ENCODE data around the gene TBX21.

TBX21 gene, protein sequence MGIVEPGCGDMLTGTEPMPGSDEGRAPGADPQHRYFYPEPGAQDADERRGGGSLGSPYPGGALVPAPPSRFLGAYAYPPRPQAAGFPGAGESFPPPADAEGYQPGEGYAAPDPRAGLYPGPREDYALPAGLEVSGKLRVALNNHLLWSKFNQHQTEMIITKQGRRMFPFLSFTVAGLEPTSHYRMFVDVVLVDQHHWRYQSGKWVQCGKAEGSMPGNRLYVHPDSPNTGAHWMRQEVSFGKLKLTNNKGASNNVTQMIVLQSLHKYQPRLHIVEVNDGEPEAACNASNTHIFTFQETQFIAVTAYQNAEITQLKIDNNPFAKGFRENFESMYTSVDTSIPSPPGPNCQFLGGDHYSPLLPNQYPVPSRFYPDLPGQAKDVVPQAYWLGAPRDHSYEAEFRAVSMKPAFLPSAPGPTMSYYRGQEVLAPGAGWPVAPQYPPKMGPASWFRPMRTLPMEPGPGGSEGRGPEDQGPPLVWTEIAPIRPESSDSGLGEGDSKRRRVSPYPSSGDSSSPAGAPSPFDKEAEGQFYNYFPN

DNA sequence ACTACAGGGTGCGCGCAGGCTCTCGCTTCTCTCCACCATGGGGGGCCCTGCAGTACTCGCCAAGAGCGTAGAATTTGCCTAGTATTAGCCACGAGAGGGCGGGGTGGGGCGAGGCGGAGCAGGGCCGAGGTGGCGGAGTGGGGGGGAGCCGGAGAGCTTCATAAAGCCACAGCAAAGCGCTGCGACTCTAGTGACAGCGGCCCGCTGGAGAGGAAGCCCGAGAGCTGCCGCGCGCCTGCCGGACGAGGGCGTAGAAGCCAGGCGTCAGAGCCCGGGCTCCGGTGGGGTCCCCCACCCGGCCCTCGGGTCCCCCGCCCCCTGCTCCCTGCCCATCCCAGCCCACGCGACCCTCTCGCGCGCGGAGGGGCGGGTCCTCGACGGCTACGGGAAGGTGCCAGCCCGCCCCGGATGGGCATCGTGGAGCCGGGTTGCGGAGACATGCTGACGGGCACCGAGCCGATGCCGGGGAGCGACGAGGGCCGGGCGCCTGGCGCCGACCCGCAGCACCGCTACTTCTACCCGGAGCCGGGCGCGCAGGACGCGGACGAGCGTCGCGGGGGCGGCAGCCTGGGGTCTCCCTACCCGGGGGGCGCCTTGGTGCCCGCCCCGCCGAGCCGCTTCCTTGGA, at the start of gene TBX21:
TSS of gene TBX21 (plus strand) at position 190 of the 627 bp plus-strand sequence. CDS start at position 409, 219 bp downstream.
- DNase-seq: peak; percentile 93

DNA sequence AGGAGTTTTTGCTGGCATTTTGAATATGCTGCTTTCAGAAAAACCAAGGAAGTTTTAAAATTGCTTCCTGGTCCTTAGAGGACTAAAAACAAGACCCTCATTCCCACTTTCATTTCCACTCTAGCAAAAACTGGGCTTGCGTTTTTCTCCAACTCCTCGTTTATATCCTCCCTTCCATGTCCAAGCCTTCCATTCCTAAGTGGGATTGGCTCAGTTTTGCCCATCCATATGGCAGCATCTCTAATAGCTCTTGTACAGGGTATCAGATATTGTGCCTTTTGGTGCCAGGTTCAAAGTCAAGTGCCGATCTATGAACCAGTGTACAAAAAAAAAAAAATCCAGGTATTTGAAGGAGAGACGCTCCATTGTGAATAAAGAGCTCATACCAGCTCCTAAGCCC, 49.0 kb upstream of the TBX21 start:
- DNase-seq: no peak

DNA sequence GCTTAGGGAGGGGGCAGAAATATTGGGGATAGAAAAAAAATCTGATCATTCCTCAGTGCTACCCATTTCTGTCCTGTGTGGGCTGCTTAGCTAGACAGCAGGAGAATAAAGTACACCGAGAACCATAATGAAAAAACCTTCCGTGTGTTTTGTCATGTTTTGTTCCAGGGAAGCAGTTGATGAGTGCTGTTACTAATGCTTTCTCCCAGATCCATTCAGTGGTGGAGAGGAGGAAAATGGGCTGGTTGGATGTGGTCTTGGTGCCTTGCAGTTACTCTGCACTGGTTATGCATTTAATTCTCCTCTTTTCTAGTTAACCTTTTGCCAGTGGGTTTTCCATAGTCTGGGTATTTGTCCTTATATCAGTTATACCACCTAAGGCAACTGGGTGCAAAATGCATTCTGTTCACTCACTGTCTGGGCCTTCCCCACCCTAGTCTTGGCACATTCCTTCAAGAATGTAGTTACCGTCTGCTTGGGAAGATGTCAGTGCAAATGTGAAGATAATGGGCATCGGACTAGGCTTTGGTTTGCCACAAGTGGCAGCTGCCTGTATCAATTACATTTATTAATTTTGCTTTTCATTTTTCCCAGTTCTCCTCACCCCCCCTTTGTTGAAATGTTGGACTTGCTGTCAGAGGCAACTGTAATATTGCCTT, 48.4 kb upstream of the TBX21 start:
- no peak for DNase-seq

DNA sequence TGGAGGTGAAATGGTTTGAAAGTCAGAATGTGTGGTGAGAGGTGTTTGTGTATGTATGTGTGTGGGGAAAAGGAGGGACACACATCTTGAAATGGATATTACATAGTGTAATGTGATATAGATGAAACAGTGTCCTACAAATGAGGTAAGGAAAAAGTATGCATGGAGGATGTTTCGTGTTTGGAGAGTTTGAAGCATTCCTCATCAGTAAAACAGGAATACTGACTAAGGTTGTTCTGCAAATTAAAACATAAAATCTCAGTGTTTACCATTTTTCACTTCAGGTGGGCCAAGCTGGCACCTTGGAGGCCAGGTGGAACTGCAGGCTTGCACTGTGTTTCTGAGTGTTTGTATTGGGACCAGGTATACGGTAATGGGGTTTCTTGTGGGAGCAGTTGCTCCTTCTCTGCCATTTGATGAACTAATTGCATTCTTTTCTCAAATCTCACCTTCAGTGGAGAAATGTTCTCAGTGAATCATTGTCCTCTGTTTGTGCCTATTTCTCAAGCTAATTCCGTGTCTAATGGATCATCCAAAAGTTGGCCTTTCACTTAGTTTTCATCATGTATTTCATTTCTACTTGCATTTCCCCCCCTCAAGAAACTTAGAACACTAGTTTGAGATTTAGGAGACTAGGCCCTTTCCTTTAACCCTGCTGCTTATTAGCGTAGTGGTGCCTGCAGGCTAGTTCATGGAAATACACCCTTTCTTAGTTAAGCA, 47.3 kb upstream of the TBX21 start:
- no peak for DNase-seq

DNA sequence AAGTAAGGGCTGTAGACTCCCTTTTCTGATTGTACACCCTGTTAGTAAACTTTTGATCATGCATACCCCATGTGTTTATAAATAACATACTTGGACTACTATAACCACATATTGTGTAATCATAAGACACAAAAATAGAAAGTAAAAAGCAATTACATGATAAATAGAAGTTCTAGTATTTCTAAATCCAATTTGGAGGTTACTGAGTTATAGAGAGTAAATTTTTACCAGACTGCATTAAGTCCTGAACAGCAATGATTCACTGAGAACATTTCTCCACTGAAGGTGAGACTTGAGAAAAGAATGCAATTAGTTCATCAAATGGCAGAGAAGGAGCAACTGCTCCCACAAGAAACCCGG, 46.8 kb upstream of the TBX21 start:
- DNase-seq: no peak

DNA sequence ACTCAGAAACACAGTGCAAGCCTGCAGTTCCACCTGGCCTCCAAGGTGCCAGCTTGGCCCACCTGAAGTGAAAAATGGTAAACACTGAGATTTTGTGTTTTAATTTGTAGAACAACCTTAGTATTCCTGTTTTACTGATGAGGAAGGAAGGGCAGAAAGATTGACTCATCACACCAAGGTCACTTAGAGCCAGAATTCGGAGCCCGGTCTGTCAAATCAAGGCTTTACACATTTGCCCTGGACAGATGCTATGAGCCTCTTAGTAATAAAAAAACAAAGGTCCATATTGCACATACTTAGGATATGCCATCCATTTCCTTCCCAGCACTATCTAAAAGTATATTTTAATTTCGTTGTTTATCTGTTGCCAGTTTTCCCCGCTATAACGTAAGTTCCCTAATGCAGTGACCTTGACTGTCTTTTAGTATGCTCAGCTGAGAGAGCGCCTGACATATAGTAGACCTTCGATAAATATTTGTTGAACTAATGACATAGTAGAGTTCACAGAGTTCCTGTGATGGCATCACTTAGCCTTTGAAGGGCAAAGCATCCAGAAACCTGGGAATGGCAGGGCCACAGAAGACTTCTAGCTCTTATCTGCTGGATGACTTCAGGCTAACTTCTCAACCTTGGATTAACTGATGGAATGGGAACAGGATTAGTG, 46.2 kb upstream of the TBX21 start:
- DNase-seq: no peak

DNA sequence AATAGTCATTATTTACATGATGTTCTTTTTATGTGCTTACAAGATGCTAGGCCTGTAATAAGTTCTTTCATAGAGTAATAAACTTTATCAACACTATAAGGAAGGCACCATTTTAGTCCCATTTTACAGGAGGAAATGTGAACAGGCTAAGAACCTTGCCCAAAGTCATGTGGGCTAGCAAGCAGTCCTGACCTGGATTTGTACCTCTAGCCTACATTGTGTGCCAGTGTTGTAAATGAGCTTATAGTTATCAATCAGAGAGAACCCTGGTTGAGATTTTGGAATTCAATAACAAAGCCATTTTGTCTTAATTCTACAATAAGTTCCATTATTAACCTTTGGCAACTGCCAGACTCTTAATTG, 45.7 kb upstream of the TBX21 start:
- no peak for DNase-seq

DNA sequence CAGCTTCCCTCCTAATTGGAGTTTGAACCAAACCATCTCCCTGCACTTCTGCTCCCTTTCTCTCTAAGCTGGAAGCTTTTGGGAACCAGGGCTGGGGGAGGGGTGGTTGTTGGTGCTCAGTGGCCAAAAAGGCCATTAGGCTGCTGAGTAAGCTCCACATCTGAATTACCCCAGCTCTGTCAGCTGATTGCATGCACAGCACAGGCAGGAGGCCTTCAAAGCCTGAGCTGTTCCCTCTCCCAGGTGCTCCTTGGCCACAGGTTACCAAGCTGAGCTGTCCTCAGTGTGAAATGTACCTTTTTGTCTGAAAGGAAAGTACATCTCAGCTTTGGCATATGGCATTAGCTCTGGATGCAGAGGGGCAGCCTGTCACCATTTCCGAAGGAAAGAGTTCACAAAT, 45.3 kb upstream of the TBX21 start:
- DNase-seq: no peak

DNA sequence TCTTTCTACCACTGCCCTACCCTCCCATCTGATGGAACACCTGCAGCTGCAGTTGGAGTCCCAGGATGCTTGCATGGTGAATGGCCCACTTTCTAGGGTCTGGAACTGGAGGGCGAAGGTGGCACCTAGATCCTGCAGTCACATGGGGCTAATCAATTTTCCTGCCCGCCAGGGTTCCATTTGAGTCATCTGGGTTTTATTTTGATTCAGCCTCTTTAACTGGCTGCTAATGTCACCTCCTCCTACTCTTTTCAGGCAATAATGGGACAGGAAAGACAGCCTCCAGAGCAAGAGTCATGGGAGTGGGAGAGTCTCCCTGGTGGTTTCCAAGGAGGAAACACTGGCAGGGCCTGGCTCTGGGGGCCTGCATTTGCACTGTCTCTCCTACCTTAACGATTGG, 42.9 kb upstream of the TBX21 start:
- DNase-seq: no peak

DNA sequence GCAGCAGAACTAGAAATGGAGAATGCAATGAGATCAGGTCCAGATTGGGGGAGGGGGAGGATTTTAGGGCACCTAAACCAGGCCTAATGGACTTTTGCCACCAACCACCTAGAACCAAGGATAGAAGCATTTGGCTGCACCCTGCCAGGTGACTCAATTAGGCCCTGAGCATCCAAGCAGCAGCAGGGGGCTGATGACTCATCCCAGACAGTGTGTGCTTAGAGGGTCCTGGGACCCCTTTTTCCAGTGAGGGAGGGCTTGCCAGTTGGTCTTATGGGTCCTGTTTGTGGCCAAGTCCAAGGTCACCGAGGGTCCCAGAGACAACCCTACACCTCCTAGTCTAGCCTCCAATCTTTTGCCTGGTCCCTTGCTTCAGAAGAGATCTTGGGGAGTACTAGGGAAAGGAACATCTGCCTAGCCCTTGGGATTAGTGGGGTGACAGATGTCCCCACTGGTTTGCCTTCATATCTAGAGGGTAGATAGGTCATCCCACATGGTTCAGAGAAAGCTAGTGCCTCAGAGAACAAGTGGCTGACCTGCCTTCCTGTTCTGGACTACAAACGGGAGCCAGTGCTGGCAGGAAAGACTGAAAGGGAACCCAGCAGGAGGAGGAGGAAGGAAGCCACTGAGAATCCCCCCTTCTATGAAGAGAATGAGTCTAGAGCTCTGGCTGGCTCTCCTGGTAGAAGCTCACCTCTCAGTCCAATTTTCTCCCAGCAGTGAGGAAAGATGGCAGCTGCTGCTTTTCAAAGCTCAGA, 40.7 kb upstream of the TBX21 start:
- DNase-seq: no peak

DNA sequence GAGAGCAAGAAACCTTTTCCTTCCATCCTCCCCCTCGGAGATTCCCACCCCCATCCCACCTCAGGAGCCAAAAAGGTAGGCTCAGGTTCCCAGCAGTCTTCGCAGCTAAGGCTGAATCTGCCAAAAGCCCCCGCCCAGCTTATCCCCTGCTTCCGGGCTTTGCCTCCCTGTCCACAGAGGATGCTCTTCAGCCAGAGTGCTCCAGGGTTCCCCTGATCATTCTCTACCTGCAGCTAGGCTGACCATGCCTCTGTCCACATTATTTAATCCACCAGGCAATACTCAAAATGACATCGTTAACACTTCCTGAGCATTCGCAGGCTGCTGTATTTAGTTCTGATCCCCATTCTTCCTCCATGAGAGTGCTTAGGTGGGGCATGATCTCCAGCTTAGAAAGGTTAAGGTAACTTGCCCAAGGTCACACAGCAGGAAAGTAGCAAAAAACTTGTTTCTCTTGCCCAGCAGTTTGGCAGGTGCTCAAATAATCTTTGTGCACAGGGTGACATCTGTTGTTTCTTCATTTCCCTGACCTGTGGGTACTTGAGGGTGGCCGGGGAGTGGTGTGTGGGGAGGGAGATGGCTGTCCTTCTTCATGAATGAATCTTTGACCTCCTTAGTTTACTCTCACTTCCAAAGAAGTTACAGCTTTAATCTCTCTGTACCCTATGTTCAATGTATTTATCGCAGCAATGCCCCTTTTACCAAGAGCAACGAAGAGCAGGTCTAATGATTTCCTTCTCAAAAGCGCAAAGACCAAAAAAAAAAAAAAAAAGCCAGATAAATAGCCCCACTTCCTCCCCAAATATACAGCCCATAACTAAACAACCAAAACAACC, 39.9 kb upstream of the TBX21 start:
- DNase-seq: no peak

DNA sequence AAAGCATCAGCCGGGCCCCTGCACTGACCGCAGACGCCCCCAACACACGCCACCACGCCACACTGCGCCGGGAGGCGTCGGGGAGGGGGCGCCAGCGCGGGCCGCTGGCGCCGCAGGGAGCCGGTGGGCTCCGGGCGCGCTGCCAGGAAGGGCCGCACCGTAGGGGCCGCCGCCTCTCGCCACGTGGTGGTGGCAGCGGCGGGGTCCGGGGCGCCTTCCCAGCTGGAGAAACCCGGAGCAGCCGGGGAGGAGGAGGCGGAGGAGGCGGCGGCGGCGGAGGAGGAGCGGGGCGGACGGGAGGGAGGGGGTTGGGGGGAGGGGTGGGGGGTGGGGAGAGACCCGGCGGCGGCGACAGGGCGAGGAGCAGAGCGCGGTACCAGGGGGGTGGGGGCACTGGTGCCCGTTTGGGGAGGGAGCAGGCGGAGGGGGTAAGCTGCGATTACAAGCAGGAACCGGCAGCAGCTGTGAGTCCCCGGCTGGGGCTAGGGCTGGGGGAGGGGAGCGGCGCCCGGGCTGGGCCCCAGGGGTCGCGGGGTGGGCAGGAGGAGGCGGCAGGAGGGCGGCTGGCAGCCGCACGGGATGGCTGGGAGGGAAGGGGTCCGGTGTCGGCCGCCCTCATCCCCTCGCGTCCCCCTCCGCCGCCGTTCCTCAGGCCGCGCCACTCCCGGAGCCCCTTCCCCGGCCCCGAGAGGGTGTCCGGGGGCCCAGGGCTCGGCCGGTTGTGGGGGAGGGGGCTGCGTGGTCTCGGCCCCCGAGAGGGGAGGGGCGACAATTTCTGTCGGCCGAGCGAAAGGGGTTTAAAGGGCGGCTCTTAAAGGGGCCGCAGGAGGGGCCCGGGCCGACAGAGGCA, 39.1 kb upstream of the TBX21 start, which contains the start of gene TBKBP1:
TSS of gene TBKBP1 (plus strand) at position 431 of the 850 bp plus-strand sequence. CDS start 1,952 bp downstream, outside the sequence.
- DNase-seq: peak; percentile 71

DNA sequence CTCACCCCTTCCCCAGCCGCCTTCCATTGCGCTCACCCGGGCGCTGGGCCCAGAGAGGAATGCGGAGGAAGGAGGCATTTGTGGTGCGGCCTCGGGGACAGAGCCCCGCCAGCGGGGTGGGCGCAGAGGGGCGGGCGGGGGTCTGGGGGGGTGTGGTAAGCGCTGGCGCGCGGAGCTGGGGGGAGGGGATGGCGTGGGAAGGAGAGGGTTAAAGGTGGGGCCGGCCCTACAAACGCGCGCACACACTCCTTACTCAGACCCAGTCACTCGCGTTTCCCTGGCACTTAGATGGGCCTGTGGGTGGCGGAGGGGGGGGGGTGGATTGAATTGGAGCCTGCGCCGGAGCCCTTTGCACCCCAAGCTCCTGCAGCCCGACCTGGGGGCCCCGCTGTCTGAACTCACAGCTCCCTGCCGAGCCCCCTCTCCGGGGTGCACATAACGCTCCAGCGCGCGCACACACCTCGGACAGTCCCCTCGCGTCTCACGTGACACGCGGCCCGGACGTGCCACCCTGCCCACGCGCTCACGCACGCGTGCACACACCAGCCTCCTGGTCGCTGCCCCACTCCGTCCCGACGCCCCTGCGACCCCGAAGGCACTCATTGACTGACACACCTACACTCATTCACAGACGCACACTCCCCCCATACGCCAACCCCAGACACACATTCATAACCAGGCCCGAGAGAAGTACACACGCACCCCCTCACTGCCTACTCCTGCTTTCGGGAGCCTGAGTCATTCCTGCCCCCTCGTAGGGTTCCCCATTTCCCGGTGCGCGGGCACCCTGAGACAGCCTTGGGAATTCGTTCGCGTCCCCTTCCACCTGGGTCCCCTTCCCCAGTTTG, 38.2 kb upstream of the TBX21 start:
- peak; percentile 36 for DNase-seq

DNA sequence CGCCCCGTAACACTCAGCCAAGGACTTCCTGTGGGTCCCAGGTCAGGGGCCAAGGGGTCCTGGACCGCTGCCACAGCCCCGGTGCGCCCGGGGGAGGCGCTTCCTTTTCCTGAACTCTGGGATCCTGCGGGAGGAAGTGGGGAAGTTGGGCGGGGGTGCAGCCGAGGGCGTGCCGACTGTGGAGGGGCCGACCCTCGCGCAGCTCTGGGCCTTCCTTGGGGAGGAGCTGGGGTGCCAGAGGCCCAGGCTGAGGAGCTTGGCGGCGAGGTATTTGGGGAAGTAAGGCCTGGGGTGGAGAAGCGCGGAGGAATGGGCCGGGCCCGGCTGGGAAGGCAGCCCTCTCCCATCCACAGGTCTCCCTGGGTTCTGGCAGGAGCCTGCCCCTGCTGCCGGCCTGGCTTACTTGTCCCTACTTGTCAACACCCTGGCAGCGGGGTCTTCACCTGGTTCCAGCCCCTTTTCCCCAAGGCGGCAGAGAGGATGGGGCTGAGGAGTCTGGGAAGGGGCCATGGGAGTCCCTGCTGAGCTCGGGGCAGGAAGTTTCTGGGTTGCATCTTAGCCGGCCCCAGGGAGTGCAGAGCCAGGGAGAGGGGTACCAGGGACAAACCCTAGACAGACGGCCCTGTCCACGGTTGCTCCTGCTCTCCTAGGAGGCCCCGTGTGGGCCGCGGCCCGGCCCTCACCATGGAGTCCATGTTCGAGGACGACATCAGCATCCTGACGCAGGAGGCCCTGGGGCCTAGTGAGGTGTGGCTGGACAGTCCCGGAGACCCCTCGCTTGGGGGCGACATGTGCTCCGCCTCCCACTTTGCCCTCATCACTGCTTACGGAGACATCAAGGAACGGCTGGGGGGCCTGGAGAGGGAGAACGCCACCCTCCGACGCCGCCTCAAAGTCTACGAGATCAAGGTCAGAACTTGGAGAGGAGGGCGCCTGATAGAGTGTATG, 37.3 kb upstream of the TBX21 start:
- no peak for DNase-seq

DNA sequence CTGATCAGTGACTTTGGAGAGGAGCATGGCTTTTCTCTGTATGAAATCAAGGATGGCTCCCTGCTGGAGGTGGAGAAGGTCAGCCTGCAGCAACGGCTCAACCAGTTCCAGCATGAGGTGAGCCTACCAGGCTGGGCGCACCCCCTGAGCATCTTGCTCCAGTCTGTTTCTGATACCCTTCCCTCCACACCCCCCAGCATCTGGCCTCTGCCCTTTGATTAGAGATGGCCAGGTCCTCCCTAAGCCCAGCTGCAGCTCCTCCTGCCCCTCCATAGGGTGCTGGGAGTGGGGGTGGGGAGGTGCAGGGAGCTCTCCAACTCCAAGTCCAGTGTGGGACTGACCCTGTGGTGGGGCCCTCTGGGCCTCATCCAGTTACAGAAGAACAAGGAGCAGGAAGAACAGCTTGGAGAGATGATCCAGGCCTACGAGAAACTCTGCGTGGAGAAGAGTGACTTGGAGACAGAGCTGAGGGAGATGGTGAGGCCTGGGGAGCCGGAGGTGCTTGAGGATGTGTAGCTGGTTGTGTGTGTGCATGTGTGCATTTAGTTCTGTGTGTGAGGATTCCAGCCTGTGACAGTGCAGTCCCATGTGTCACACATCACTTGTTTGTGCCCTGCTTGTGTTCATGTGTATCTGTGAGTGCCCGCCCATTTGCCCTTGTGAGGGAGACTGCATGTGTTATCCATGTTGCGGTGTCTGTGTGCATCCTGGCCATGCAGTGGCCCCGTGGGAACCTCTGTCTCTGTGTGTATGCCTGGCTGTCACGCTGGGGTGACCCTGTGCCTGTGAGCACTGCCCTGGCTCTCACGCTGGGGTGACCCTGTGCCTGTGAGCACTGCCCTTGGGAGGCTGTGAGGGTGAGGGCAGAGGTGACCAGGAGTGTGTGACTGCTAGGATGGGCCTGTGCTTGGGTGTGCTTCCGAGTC, 36.1 kb upstream of the TBX21 start:
- no peak for DNase-seq

DNA sequence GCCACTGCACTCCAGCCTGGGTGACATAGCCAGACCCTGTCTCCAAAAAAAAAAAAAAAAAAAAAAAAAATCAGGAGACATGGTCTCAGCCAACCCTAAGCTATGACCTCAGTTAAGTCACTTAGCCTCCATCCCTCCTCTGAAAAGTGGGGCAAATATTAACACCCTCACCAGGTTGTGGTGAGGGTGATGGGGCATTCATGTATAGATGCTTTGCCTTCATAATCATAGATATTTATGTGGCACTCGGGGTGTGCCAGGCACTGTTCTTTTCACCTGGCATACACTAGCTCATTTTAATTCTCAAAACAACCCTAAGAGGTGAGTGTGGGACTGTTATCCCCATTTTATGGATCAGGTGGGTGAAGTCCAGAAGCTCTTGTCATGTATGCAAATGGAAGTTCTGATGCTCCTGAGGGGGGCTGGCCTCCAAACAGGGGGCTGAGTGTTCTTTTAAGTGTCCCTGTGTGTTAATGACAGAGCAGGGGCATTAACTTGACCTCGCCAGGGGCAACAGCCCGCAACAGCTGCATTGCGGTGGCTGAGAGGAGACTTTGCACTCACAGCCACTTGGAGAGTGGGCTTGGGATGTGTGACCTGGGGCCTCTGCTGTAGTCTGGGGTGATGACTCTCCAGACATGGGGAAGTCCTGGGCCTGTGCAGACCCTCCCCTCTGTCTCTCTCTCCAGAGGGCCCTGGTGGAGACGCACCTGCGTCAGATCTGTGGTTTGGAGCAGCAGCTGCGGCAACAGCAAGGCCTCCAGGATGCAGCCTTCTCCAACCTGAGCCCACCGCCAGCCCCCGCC, 34.9 kb upstream of the TBX21 start:
- DNase-seq: no peak
